Measurements from ENCODE around the gene PLCE1. TPM values are rescaled to one million over a fixed set of nuclear protein-coding genes. Genes with fewer than 3 reads are reported as not detected.

Gene PLCE1
- polyA plus RNA-seq, 2 of the 4 experiments (the other 2 are of a cell fraction): 10.7 to 18.2 TPM

DNA sequence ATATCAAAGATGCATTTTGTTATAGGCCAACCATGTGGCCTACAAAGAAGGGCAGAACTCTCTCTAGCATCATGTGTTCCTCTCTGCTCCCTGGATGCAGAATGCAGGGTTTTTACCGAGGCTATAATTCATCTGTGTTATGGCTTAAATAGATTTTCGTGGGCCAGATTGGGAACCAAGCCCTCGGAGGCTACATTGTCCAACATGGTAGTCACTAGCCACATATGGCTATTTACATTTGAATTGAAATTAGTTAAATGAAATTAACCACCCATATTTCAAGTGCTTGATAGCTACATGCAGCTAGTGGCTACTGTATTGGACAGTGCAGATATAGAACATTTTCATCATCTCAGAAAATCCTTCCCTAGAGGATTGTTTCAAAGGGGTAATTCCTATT lies 2.8 kb downstream of the PLCE1 start (continued):
- no peak for TF ChIP-seq JUNB (IDR thresholded peaks at IDR 0.05)
- TF ChIP-seq, protein P1, sequence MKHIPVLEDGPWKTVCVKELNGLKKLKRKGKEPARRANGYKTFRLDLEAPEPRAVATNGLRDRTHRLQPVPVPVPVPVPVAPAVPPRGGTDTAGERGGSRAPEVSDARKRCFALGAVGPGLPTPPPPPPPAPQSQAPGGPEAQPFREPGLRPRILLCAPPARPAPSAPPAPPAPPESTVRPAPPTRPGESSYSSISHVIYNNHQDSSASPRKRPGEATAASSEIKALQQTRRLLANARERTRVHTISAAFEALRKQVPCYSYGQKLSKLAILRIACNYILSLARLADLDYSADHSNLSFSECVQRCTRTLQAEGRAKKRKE (CRISPR knock-in tag; IDR thresholded peaks at IDR 0.05; ENCODE audit: low read depth): no peak
- no peak for TF ChIP-seq MYC (IDR thresholded peaks at IDR 0.05; ENCODE audit: borderline replicate concordance, low read length)

DNA sequence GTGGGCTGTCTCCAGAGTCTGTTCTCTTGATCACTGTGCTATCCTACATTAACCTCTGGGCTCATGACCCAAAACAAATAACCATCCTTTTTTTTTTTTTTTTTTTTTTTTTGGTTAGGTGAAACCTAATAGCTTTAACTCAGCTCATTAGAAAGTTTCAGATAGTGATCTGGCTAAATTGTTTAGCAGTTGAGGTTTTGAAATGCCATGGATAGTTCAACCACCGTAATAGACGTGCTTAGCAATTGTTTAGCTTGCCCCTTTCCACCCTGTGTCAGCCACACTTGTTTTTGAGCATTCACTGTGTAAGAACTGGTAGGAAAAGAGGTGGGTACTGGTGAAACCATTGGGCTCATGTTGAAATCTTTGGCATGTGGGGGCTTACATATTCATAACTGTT lies 3.8 kb downstream of the PLCE1 start:
- no peak overlapping the region for H3K4me2 ChIP-seq
- DNase-seq (ENCODE audit: low read depth in 1 of 2, low spot score in 1 of 2) (no peak), ATAC-seq (no peak), FAIRE-seq (no peak)
- ChIA-PET POLR2A (interaction anchor here (0.6 kb wide), 1 partner anchor 87 kb away, joined by 3 read pairs; no protein-coding TSS in a partner anchor), CTCF (no interaction called here)
- 97% methylated on average over 2 of the region's 2 CpGs for WGBS (ENCODE audit: missing lambda C conversion rate)
- TF ChIP-seq, protein P2, sequence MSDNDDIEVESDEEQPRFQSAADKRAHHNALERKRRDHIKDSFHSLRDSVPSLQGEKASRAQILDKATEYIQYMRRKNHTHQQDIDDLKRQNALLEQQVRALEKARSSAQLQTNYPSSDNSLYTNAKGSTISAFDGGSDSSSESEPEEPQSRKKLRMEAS (IDR thresholded peaks at IDR 0.05): no peak
- peaks cover 61% of the 10 kb centered on the region for H3K4me1 ChIP-seq
- H3K27ac ChIP-seq: no peak overlapping the region
- no peak overlapping the region for H3K4me3 ChIP-seq
- H3K9me3 ChIP-seq: no peaks in the 10 kb centered on the region

DNA sequence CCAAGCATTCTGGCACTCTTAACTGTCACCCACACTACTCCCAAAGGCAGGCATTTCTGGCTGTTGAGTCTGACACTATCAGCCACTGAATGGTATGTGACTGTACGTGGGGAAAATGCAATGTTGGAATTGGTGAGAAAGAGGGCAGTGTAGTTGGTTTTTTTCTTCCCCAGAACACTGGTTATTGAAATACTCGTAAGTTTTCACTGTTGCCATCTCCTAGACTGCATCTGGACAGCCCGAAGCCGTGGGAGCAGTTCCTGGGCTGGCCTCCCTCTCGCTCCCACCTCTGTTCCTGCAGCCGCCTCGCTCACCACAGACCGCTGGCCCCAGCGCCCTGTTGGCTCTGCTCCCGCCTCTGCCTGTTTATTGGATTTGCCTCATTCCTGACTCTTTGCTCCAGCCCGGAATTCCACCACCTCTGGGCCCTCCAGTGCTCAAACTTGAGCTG lies 5.7 kb downstream of the PLCE1 start:
- CTCF ChIA-PET: no interaction called here
- 85% methylated on average over 11 of the region's 11 CpGs for WGBS (ENCODE audit: missing lambda C conversion rate)
- ATAC-seq (peak in 1 of 2 experiments; percentile 41; a peak in 3 of 6 replicates), FAIRE-seq (no peak), DNase-seq (ENCODE audit: low read depth in 1 of 2, low spot score in 1 of 2) (no peak)
- H3K4me2 ChIP-seq: no peak overlapping the region; the same call in 2 of the 3 replicates
- H3K27ac ChIP-seq: peak overlapping the region in 1 of 2 experiments; percentile 20; a peak in 1 of 6 replicates
- TF ChIP-seq, protein P2 (IDR thresholded peaks at IDR 0.05): no peak
- TF ChIP-seq CBX8 (IDR thresholded peaks at IDR 0.05) (no peak), HOXA7 (CRISPR knock-in tag; IDR thresholded peaks at IDR 0.05) (no peak), ZNF302 (CRISPR knock-in tag; IDR thresholded peaks at IDR 0.05) (no peak), EHF (CRISPR knock-in tag; IDR thresholded peaks at IDR 0.05) (no peak), ESRRA (IDR thresholded peaks at IDR 0.05; ENCODE audit: borderline replicate concordance, low read length) (no peak), MAZ (IDR thresholded peaks at IDR 0.05; ENCODE audit: borderline replicate concordance, low read depth, low read length) (no peak)
- H3K4me3 ChIP-seq: no peak overlapping the region
- POLR2A ChIA-PET: no interaction called here
- H3K9me3 ChIP-seq: no peaks in the 10 kb centered on the region
- H3K4me1 ChIP-seq: peaks cover 56% of the 10 kb centered on the region

DNA sequence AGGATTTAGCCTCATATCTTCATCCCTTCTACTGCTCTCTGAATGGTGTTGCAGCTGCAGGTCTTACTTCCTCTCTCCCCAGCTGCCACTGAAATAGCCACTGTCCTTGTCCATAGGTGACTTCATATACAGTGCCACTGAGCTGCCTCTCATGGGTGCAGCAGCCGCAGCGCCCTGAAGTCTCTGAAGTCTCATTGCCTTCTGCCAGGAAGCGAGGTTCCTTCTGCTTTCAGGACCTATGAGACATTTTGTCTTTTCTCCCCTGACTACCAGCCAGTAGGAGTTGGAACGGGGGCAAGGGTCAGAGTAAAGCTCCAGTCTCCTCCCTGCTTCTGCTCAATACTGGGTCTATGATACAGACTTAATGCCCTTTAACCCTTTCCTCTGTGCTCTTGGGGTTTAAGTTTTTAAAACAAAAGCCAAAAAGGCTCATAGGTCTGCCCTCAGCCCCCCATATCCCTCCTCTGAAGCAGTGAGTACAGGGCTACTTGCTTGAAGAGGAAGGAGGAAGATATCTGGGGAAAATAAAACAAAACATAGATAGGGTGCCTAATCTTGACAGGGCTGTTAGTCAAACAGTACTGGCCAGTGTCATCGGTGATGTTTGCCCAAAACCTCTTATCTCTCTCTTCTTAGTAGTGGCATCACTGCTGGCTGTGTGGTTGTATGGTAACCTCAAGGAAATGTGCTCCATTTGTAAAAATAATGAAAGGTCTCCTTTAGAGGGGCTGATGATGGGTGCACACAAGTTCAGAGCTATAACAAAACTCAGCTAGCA lies 7.1 kb downstream of the PLCE1 start:
- 60% methylated on average over 5 of the region's 5 CpGs for WGBS (ENCODE audit: missing lambda C conversion rate)
- peaks cover 57% of the 10 kb centered on the region for H3K4me1 ChIP-seq
- ATAC-seq (peak in 1 of 2 experiments; percentile 63; a peak in 3 of 6 replicates), FAIRE-seq (no peak), DNase-seq (ENCODE audit: low read depth in 1 of 2, low spot score in 1 of 2) (no peak)
- POLR2A ChIA-PET: no interaction called here
- no peak overlapping the region for H3K4me3 ChIP-seq
- H3K4me2 ChIP-seq: peak overlapping the region; percentile 61
- no peaks in the 10 kb centered on the region for H3K9me3 ChIP-seq
- CTCF ChIA-PET: interaction anchor here (0.6 to 0.7 kb wide), 2 partner anchors 8 to 125 kb away, joined by 3 read pairs; no protein-coding TSS in a partner anchor
- H3K27ac ChIP-seq: peak overlapping the region; percentile 38 to 71; a peak in 5 of 6 replicates
- no peak for TF ChIP-seq SREBF2 (IDR thresholded peaks at IDR 0.05)
- no peak for TF ChIP-seq JUNB (IDR thresholded peaks at IDR 0.05)
- TF ChIP-seq HOXB5 (CRISPR knock-in tag; IDR thresholded peaks at IDR 0.05): no peak
- no peak for TF ChIP-seq MYC (IDR thresholded peaks at IDR 0.05; ENCODE audit: borderline replicate concordance, low read length)
- TF ChIP-seq HEYL (CRISPR knock-in tag; IDR thresholded peaks at IDR 0.05): no peak
- TF ChIP-seq KDM5A (IDR thresholded peaks at IDR 0.05): no peak
- no peak for TF ChIP-seq EP300 (IDR thresholded peaks at IDR 0.05)
- no peak for TF ChIP-seq RARB (CRISPR knock-in tag; IDR thresholded peaks at IDR 0.05)
- no peak for TF ChIP-seq NPAS2 (CRISPR knock-in tag; IDR thresholded peaks at IDR 0.05; ENCODE audit: borderline replicate concordance)
- TF ChIP-seq ZNF302 (CRISPR knock-in tag; IDR thresholded peaks at IDR 0.05): no peak
- TF ChIP-seq, protein P3, sequence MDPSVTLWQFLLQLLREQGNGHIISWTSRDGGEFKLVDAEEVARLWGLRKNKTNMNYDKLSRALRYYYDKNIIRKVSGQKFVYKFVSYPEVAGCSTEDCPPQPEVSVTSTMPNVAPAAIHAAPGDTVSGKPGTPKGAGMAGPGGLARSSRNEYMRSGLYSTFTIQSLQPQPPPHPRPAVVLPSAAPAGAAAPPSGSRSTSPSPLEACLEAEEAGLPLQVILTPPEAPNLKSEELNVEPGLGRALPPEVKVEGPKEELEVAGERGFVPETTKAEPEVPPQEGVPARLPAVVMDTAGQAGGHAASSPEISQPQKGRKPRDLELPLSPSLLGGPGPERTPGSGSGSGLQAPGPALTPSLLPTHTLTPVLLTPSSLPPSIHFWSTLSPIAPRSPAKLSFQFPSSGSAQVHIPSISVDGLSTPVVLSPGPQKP (IDR thresholded peaks at IDR 0.05; ENCODE audit: low read depth, low read length): no peak
- no peak for TF ChIP-seq TFCP2L1 (CRISPR knock-in tag; IDR thresholded peaks at IDR 0.05)
